Fibroblast of lung (primary cell): ENCODE data around the gene SUFU. TPM values are rescaled to one million over a fixed set of nuclear protein-coding genes. Genes with fewer than 3 reads are reported as not detected.

ENCODE experiments used
- DNase-seq, 2 donors: peaks; one replicate each; pipeline versions ENCODE4 v3.0.0 to v3.0.0-alpha.2; 2010; ENCODE audit warnings: low read depth in 2 of 2
- H2AFZ ChIP-seq: 2 replicates; pipeline ENCODE4 v1.5.1; 2012; ENCODE audit warnings: low read length, control low read depth, inconsistent platforms
- H3K27ac ChIP-seq: 2 replicates; pipeline ENCODE4 v1.5.1; 2011; ENCODE audit warnings: low read length, control low read depth; ENCODE audit not compliant: insufficient read depth
- H3K27me3 ChIP-seq: 2 replicates; pipeline ENCODE4 v1.5.1; 2011; ENCODE audit warnings: mild to moderate bottlenecking, low read length; ENCODE audit not compliant: control insufficient read depth, insufficient read depth
- H3K36me3 ChIP-seq: 2 replicates; pipeline ENCODE4 v1.5.1; 2011; ENCODE audit warnings: low read length; ENCODE audit not compliant: control insufficient read depth, insufficient read depth
- H3K4me1 ChIP-seq: 2 replicates; pipeline ENCODE4 v1.5.1; 2011; ENCODE audit warnings: low read length; ENCODE audit not compliant: control insufficient read depth, insufficient read depth; ENCODE audit errors: extremely low read depth
- H3K4me2 ChIP-seq: 2 replicates; pipeline ENCODE4 v1.5.1; 2011; ENCODE audit warnings: low read length, control low read depth; ENCODE audit not compliant: insufficient read depth; ENCODE audit errors: extremely low read depth
- H3K4me3 ChIP-seq, 4 experiments: fragments of 200-600 bp in 1 of 4; sonication (generic) in 1 of 4; replicated peaks in 1 of 4; 2 replicates each; pipeline ENCODE4 v1.5.1; 2011 to 2016; ENCODE audit warnings: low read length in 4 of 4, low read depth in 3 of 4, mild to moderate bottlenecking in 3 of 4, control low read depth in 2 of 4, inconsistent platforms in 1 of 4, mixed read lengths in 1 of 4; ENCODE audit not compliant: insufficient read depth in 1 of 4; ENCODE audit errors: control extremely low read depth in 1 of 4
- H3K79me2 ChIP-seq: 2 replicates; pipeline ENCODE4 v1.5.1; 2012; ENCODE audit warnings: mild to moderate bottlenecking, low read length, inconsistent platforms; ENCODE audit not compliant: control insufficient read depth, insufficient read depth
- H3K9ac ChIP-seq: 2 replicates; pipeline ENCODE4 v1.5.1; 2011; ENCODE audit warnings: mild to moderate bottlenecking, low read length, control low read depth; ENCODE audit not compliant: insufficient read depth
- H3K9me3 ChIP-seq: 2 replicates; pipeline ENCODE4 v1.5.1; 2012; ENCODE audit warnings: low read depth, low read length; ENCODE audit not compliant: control insufficient read depth, insufficient read depth
- H4K20me1 ChIP-seq: 2 replicates; pipeline ENCODE4 v1.5.1; 2011; ENCODE audit warnings: low read length; ENCODE audit not compliant: control insufficient read depth, insufficient read depth; ENCODE audit errors: extremely low read depth
- EZH2 ChIP-seq: IDR thresholded peaks from 2 replicates; pipeline ENCODE4 v1.5.1; 2012; ENCODE audit warnings: low read length, control low read depth, mild to moderate bottlenecking; ENCODE audit errors: missing control alignments
- polyA plus RNA-seq, 2 donors: library from polyadenylated mRNA; depleted of rRNA in 1 of 2; stranded (reverse) in 1 of 2; unstranded in 1 of 2; fragments of >200 nt; gene quantifications; 2 replicates each; pipeline ENCODE4 v1.2.1, GENCODE V29; 2011 to 2012; ENCODE audit warnings: missing spikeins in 1 of 2
- total RNA-seq: library from RNA; depleted of rRNA; stranded (reverse); fragments of >200 nt; gene quantifications from 2 replicates; pipeline ENCODE4 v1.2.1, GENCODE V29; 2014
- TF ChIP-seq, protein P1 (sequence below), 2 donors: IDR thresholded peaks in 1 of 2; conservative IDR thresholded peaks in 1 of 2; 1 replicate in 1 of 2; 2 replicates in 1 of 2; pipeline ENCODE4 v1.5.1; 2011 to 2012; ENCODE audit warnings: low read length in 2 of 2, control low read depth in 1 of 2, inconsistent platforms in 1 of 2, low read depth in 1 of 2, mild to moderate bottlenecking in 1 of 2

The SUFU gene
- total and polyA plus RNA-seq, 2 donors (not counting 1 experiment from before 2014, with no cell fraction given) = 4.3 to 5.6 TPM

DNA sequence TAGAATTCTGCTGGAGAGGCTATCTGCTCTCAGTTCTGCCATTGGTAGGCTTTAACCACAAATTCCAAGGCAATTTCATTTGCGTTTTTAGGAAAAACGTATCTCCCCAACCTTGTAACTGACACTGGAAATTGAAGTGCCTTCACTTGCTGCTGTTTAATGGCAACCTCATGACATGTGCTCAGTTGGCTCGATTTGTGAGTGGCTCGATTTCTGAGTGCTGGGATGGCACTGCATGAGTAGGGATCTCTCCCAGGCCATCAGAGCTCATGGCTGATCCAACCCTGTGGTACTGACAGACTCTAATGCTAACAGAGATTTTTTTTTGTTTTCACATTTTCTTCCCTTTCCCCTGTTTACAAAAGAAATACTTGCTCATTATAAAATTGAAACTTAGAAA is 56.0 kb downstream of the SUFU start:
- no peak overlapping the region for H2AFZ ChIP-seq
- TF ChIP-seq EZH2 = no peak
- TF ChIP-seq, protein P1, sequence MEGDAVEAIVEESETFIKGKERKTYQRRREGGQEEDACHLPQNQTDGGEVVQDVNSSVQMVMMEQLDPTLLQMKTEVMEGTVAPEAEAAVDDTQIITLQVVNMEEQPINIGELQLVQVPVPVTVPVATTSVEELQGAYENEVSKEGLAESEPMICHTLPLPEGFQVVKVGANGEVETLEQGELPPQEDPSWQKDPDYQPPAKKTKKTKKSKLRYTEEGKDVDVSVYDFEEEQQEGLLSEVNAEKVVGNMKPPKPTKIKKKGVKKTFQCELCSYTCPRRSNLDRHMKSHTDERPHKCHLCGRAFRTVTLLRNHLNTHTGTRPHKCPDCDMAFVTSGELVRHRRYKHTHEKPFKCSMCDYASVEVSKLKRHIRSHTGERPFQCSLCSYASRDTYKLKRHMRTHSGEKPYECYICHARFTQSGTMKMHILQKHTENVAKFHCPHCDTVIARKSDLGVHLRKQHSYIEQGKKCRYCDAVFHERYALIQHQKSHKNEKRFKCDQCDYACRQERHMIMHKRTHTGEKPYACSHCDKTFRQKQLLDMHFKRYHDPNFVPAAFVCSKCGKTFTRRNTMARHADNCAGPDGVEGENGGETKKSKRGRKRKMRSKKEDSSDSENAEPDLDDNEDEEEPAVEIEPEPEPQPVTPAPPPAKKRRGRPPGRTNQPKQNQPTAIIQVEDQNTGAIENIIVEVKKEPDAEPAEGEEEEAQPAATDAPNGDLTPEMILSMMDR (conservative IDR thresholded peaks at IDR 0.05 in 1 of 2, IDR thresholded peaks at IDR 0.05 in 1 of 2; ENCODE audit: low read depth in 1 of 2, low read length in 2 of 2) = no peak
- no peak for DNase-seq
- no peaks in the 10 kb centered on the region for H3K9me3 ChIP-seq
- H3K27me3 ChIP-seq = no peaks in the 10 kb centered on the region
- no peaks in the 10 kb centered on the region for H4K20me1 ChIP-seq
- no peak overlapping the region for H3K4me3 ChIP-seq
- no peak overlapping the region for H3K9ac ChIP-seq
- no peak overlapping the region for H3K4me2 ChIP-seq
- peaks cover 4% of the 10 kb centered on the region for H3K4me1 ChIP-seq
- no peak overlapping the region for H3K27ac ChIP-seq
- H3K79me2 ChIP-seq = no peaks in the 10 kb centered on the region
- H3K36me3 ChIP-seq = no peaks in the 10 kb centered on the region

GRCh38 chr10:102564209-102564834 is 60.5 kb downstream of the SUFU start:
- no peak for DNase-seq
- H3K27ac ChIP-seq = no peak overlapping the region
- no peaks in the 10 kb centered on the region for H3K27me3 ChIP-seq
- no peaks in the 10 kb centered on the region for H3K4me1 ChIP-seq
- no peaks in the 10 kb centered on the region for H4K20me1 ChIP-seq
- H3K9ac ChIP-seq = no peak overlapping the region
- TF ChIP-seq, protein P1 (conservative IDR thresholded peaks at IDR 0.05 in 1 of 2, IDR thresholded peaks at IDR 0.05 in 1 of 2; ENCODE audit: low read depth in 1 of 2, low read length in 2 of 2) = no peak
- no peak for TF ChIP-seq EZH2
- no peaks in the 10 kb centered on the region for H3K9me3 ChIP-seq
- no peak overlapping the region for H3K4me3 ChIP-seq
- H2AFZ ChIP-seq = no peak overlapping the region
- H3K79me2 ChIP-seq = no peaks in the 10 kb centered on the region
- H3K4me2 ChIP-seq = no peak overlapping the region
- H3K36me3 ChIP-seq = no peaks in the 10 kb centered on the region

GRCh38 chr10:102565793-102566192 is 62.0 kb downstream of the SUFU start:
- Histone ChIP-seq H2AFZ (no peak overlapping the region), H3K9ac (no peak overlapping the region), H3K27ac (no peak overlapping the region), H3K27me3 (no peaks in the 10 kb centered on the region), H3K79me2 (no peaks in the 10 kb centered on the region), H3K36me3 (no peaks in the 10 kb centered on the region), H4K20me1 (no peaks in the 10 kb centered on the region), H3K4me2 (no peak overlapping the region), H3K9me3 (no peaks in the 10 kb centered on the region), H3K4me1 (no peaks in the 10 kb centered on the region), H3K4me3 (no peak overlapping the region)
- no peak for TF ChIP-seq EZH2
- TF ChIP-seq, protein P1 (conservative IDR thresholded peaks at IDR 0.05 in 1 of 2, IDR thresholded peaks at IDR 0.05 in 1 of 2; ENCODE audit: low read depth in 1 of 2, low read length in 2 of 2) = peak in 1 of 2 donors; percentile 26
- no peak for DNase-seq
